HepG2 (cell line): Measurements from ENCODE around the gene TMEM139. TPM values are rescaled to one million over a fixed set of nuclear protein-coding genes. Genes with fewer than 3 reads are reported as not detected.

Experiments
- ATAC-seq: fragments of 200-7000 bp; cut with Tn5 transposase; 3 replicates; pipeline ENCODE4 v1.9.1; 2020; ENCODE audit warnings: mild to moderate bottlenecking, moderate library complexity
- BruUV-seq: library from RNA; stranded (reverse); fragments of 400-500 nt; replicated peaks from 2 replicates; lab custom pipeline; 2021; lab: Mats Ljungman, UMichigan
- CTCF ChIA-PET: fragments of 300-600 bp; formaldehyde crosslinking; extraction: SDS; loops from one replicate; lab custom pipeline; 2021; ENCODE audit warnings: low total read pairs, inconsistent platforms, low intra/inter-chr PET ratio; lab: Yijun Ruan, JAX
- POLR2A ChIA-PET: fragments of 350-600 bp; sonication (Branson Sonifier 250); formaldehyde crosslinking; loops from one replicate; lab custom pipeline; 2020; ENCODE audit warnings: antibody characterized with exemption, inconsistent platforms; lab: Yijun Ruan, JAX
- DNase-seq: peaks from one replicate; pipeline ENCODE4 v3.0.0-alpha.2; 2015; ENCODE audit warnings: low spot score
- FAIRE-seq: peaks from 3 replicates; lab custom pipeline; 2011; peaks lifted over from hg19 to GRCh38; lab: Jason Lieb, UNC
- H2AFZ ChIP-seq: one replicate; pipeline ENCODE4 v1.6.1; 2011; ENCODE audit warnings: low read length, inconsistent platforms
- H3K27ac ChIP-seq: fragments of 300-600 bp; 3 replicates; pipeline ENCODE4 v1.8.0; 2011; ENCODE audit warnings: mixed run types, mild to moderate bottlenecking, mixed read lengths, low read length, inconsistent platforms; ENCODE audit not compliant: insufficient read depth; ENCODE audit errors: extremely low read length
- H3K27me3 ChIP-seq, 2 experiments: fragments of 200-600 bp in 1 of 2; 2 replicates in 1 of 2; 3 replicates in 1 of 2; pipeline versions ENCODE4 v1.6.0 to v1.8.0; 2011; ENCODE audit warnings: low read length in 2 of 2, mild to moderate bottlenecking in 2 of 2, moderate library complexity in 2 of 2, inconsistent platforms in 1 of 2; ENCODE audit not compliant: insufficient read depth in 2 of 2, control insufficient read depth in 1 of 2
- H3K36me3 ChIP-seq, 2 experiments: fragments of 200-600 bp in 1 of 2; replicated peaks in 1 of 2; 2 replicates in 1 of 2; 3 replicates in 1 of 2; pipeline versions ENCODE4 v1.5.1 to v1.8.0; 2011; ENCODE audit warnings: low read length in 2 of 2, inconsistent platforms in 1 of 2; ENCODE audit not compliant: insufficient read depth in 2 of 2, control insufficient read depth in 1 of 2
- H3K4me1 ChIP-seq: 2 replicates; pipeline ENCODE4 v1.5.1; 2012; ENCODE audit warnings: low read length, inconsistent platforms; ENCODE audit not compliant: insufficient read depth
- H3K4me2 ChIP-seq: 2 replicates; pipeline ENCODE4 v1.6.0; 2011; ENCODE audit warnings: low read depth, low read length, inconsistent platforms
- H3K4me3 ChIP-seq, 3 experiments: fragments of 200-600 bp in 1 of 3; sonication (generic), shearing (Covaris generic) in 1 of 3; replicated peaks in 1 of 3; 2 replicates each; pipeline ENCODE4 v1.5.1; 2011 to 2016; ENCODE audit warnings: low read length in 3 of 3, inconsistent platforms in 2 of 3, low read depth in 2 of 3, mild to moderate bottlenecking in 2 of 3, control low read depth in 1 of 3, mixed read lengths in 1 of 3; ENCODE audit not compliant: insufficient read depth in 1 of 3
- H3K79me2 ChIP-seq: one replicate; pipeline ENCODE4 v1.6.1; 2011; ENCODE audit warnings: low read length, inconsistent platforms; ENCODE audit not compliant: insufficient read depth
- H3K9ac ChIP-seq: 2 replicates; pipeline ENCODE4 v1.6.0; 2011; ENCODE audit warnings: mild to moderate bottlenecking, low read depth, low read length, inconsistent platforms; ENCODE audit not compliant: insufficient read depth
- H3K9me3 ChIP-seq: 2 replicates; pipeline ENCODE4 v1.5.1; 2012; ENCODE audit warnings: mild to moderate bottlenecking, low read length
- H4K20me1 ChIP-seq: 2 replicates; pipeline ENCODE4 v1.6.0; 2011; ENCODE audit warnings: inconsistent platforms, mild to moderate bottlenecking, low read length, moderate library complexity; ENCODE audit not compliant: insufficient read depth
- MYC ChIP-seq: sonication (generic); formaldehyde crosslinking; IDR thresholded peaks from 2 replicates; pipeline ENCODE4 v1.9.0; 2021; ENCODE audit warnings: missing genetic modification reagents, borderline replicate concordance
- NFE2L1 ChIP-seq: sonication (generic); formaldehyde crosslinking; IDR thresholded peaks from 2 replicates; pipeline ENCODE4 v1.4.0; 2020; ENCODE audit warnings: missing genetic modification reagents, mild to moderate bottlenecking, borderline replicate concordance
- SNRNP70 ChIP-seq: fragments of 200-400 bp; formaldehyde crosslinking; IDR thresholded peaks from 2 replicates; pipeline ENCODE4 v1.6.1; 2017; ENCODE audit warnings: mild to moderate bottlenecking, low read depth, low read length, moderate library complexity
- SRY ChIP-seq: sonication (generic); formaldehyde crosslinking; IDR thresholded peaks from 2 replicates; pipeline ENCODE4 v1.8.0; 2022; ENCODE audit warnings: mild to moderate bottlenecking, missing genetic modification reagents
- TBL1XR1 ChIP-seq: fragments of 150-350 bp; IDR thresholded peaks from 2 replicates; pipeline ENCODE4 v1.6.1; 2014; ENCODE audit warnings: borderline replicate concordance, low read length; ENCODE audit not compliant: partially characterized antibody
- TBP ChIP-seq: sonication (generic); formaldehyde crosslinking; IDR thresholded peaks from 2 replicates; pipeline ENCODE4 v1.5.0; 2020; ENCODE audit warnings: missing genetic modification reagents
- ZFP37 ChIP-seq: sonication (generic); formaldehyde crosslinking; IDR thresholded peaks from 2 replicates; pipeline ENCODE4 v1.4.0; 2020; ENCODE audit warnings: missing genetic modification reagents, borderline replicate concordance
- ZNF235 ChIP-seq: sonication (generic); formaldehyde crosslinking; IDR thresholded peaks from 2 replicates; pipeline ENCODE4 v1.8.1; 2023; ENCODE audit warnings: mild to moderate bottlenecking, missing genetic modification reagents, borderline replicate concordance
- ZNF557 ChIP-seq: sonication (generic); formaldehyde crosslinking; IDR thresholded peaks from 2 replicates; pipeline ENCODE4 v1.4.0; 2020; ENCODE audit warnings: missing genetic modification reagents
- ZNF607 ChIP-seq: sonication (generic); formaldehyde crosslinking; IDR thresholded peaks from 2 replicates; pipeline ENCODE4 v1.5.1; 2020; ENCODE audit warnings: missing genetic modification reagents, mild to moderate bottlenecking, borderline replicate concordance
- ZNF775 ChIP-seq: sonication (generic); formaldehyde crosslinking; IDR thresholded peaks from 2 replicates; pipeline ENCODE4 v1.4.0; 2020; ENCODE audit warnings: missing genetic modification reagents, mild to moderate bottlenecking, moderate library complexity, borderline replicate concordance
- ZNF788 ChIP-seq: sonication (generic); formaldehyde crosslinking; IDR thresholded peaks from 2 replicates; pipeline ENCODE4 v1.5.0; 2020; ENCODE audit warnings: mild to moderate bottlenecking, missing genetic modification reagents, borderline replicate concordance
- WGBS: methylation state at CpG from one replicate; pipeline ENCODE4 v1.1.6; 2017; ENCODE audit warnings: low lambda C conversion rate; 5-methylcytosine and 5-hydroxymethylcytosine counted together
- in situ Hi-C: cut with HindIII; loops from 2 replicates; pipeline ENCODE4 v1.10.0; 2017; ENCODE audit warnings: low pct_unique_long_range_greater_than_20kb; ENCODE audit not compliant: extremely low pct_ligation_motif_present
- intact Hi-C: fragments of 100-400 bp; cut with micrococcal nuclease; formaldehyde crosslinking; loops from one replicate; pipeline ENCODE4 v1.10.0; 2022; ENCODE audit not compliant: unreplicated experiment
- polyA plus RNA-seq, 8 experiments: library from polyadenylated mRNA; depleted of rRNA in 3 of 8; stranded (reverse) in 7 of 8; unstranded in 1 of 8; fragments of >200 nt; fragmentation: Illumina TruSeq in 4 of 8; extraction: Trizol in 4 of 8; gene quantifications; 2 replicates each; pipeline versions ENCODE4 v1.2.1 to v1.2.3, GENCODE V29; 2011 to 2016; ENCODE audit warnings: low read depth in 4 of 8, missing spikeins in 1 of 8, mixed read lengths in 1 of 8; ENCODE audit not compliant: insufficient read depth in 1 of 8
- total RNA-seq, 5 experiments: library from RNA; depleted of rRNA; stranded (reverse); fragments of >200 nt; fragmentation: Illumina TruSeq; extraction: Trizol; gene quantifications; 2 replicates each; pipeline ENCODE4 v1.2.3, GENCODE V29; 2016; ENCODE audit warnings: low read depth in 1 of 5
- TF ChIP-seq, protein P1 (sequence below): sonication (generic); formaldehyde crosslinking; IDR thresholded peaks from 2 replicates; pipeline ENCODE4 v1.5.1; 2020; ENCODE audit warnings: mild to moderate bottlenecking, missing genetic modification reagents, moderate library complexity
- TF ChIP-seq, protein P2 (sequence below): sonication (generic); formaldehyde crosslinking; IDR thresholded peaks from 2 replicates; pipeline ENCODE4 v1.8.0; 2022; ENCODE audit warnings: mild to moderate bottlenecking, missing genetic modification reagents
- TF ChIP-seq, protein P3 (sequence below): sonication (generic); formaldehyde crosslinking; IDR thresholded peaks from 2 replicates; pipeline ENCODE4 v1.5.1; 2020; ENCODE audit warnings: missing genetic modification reagents, mild to moderate bottlenecking, borderline replicate concordance
- TF ChIP-seq, protein P4 (sequence below): sonication (generic); formaldehyde crosslinking; IDR thresholded peaks from 2 replicates; pipeline ENCODE4 v1.8.1; 2023; ENCODE audit warnings: mild to moderate bottlenecking, missing genetic modification reagents

TMEM139 gene
- total and polyA plus RNA-seq, 2 of the 13 experiments (the other 11 are each of a cell fraction or from before 2014, with no cell fraction given): 7.9 to 14.0 TPM

DNA sequence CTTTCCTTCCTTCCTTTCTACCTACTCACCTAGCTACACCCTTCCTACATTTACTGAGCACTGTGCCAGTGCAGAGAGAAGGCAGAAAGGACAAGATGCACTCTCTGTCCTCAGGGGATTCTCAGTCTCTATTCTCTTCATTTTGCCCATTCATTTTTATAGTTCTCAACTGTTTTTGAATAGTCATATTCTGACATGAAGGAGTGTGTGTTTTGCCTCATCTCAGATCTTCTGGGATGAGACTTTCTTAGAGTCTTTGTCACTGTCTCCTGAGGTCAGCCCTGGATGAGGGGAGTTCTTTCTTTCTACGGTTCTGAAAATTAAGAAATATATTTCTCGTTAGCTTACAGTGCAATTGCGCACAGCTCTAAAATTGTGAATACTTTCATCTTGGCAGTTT, 52.5 kb downstream of the TMEM139 start:
- Histone ChIP-seq H3K27me3 (no peaks in the 10 kb centered on the region), H3K4me2 (no peak overlapping the region), H3K9me3 (no peaks in the 10 kb centered on the region), H3K4me3 (no peak overlapping the region), H3K36me3 (no peaks in the 10 kb centered on the region), H4K20me1 (no peaks in the 10 kb centered on the region), H3K79me2 (no peaks in the 10 kb centered on the region), H2AFZ (no peak overlapping the region), H3K9ac (no peak overlapping the region), H3K4me1 (no peaks in the 10 kb centered on the region), H3K27ac (no peak overlapping the region)
- CTCF ChIA-PET: no interaction called here
- intact Hi-C loops: no loop called here
- POLR2A ChIA-PET: no interaction called here
- BruUV-seq: no TSS peak
- ATAC-seq: no peak
- no peak for DNase-seq
- 65% methylated on average over 3 of the region's 3 CpGs for WGBS
- no peak for FAIRE-seq
- in situ Hi-C loops: no loop called here
- no peak for TF ChIP-seq SRY (CRISPR knock-in tag)
- TF ChIP-seq TBP (CRISPR knock-in tag): no peak
- no peak for TF ChIP-seq ZNF557
- TF ChIP-seq TBL1XR1: no peak
- TF ChIP-seq ZNF788 (CRISPR knock-in tag): no peak
- no peak for TF ChIP-seq ZFP37 (CRISPR knock-in tag)
- TF ChIP-seq, protein P1, sequence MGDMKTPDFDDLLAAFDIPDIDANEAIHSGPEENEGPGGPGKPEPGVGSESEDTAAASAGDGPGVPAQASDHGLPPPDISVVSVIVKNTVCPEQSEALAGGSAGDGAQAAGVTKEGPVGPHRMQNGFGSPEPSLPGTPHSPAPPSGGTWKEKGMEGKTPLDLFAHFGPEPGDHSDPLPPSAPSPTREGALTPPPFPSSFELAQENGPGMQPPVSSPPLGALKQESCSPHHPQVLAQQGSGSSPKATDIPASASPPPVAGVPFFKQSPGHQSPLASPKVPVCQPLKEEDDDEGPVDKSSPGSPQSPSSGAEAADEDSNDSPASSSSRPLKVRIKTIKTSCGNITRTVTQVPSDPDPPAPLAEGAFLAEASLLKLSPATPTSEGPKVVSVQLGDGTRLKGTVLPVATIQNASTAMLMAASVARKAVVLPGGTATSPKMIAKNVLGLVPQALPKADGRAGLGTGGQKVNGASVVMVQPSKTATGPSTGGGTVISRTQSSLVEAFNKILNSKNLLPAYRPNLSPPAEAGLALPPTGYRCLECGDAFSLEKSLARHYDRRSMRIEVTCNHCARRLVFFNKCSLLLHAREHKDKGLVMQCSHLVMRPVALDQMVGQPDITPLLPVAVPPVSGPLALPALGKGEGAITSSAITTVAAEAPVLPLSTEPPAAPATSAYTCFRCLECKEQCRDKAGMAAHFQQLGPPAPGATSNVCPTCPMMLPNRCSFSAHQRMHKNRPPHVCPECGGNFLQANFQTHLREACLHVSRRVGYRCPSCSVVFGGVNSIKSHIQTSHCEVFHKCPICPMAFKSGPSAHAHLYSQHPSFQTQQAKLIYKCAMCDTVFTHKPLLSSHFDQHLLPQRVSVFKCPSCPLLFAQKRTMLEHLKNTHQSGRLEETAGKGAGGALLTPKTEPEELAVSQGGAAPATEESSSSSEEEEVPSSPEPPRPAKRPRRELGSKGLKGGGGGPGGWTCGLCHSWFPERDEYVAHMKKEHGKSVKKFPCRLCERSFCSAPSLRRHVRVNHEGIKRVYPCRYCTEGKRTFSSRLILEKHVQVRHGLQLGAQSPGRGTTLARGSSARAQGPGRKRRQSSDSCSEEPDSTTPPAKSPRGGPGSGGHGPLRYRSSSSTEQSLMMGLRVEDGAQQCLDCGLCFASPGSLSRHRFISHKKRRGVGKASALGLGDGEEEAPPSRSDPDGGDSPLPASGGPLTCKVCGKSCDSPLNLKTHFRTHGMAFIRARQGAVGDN (CRISPR knock-in tag): no peak
- TF ChIP-seq, protein P2, sequence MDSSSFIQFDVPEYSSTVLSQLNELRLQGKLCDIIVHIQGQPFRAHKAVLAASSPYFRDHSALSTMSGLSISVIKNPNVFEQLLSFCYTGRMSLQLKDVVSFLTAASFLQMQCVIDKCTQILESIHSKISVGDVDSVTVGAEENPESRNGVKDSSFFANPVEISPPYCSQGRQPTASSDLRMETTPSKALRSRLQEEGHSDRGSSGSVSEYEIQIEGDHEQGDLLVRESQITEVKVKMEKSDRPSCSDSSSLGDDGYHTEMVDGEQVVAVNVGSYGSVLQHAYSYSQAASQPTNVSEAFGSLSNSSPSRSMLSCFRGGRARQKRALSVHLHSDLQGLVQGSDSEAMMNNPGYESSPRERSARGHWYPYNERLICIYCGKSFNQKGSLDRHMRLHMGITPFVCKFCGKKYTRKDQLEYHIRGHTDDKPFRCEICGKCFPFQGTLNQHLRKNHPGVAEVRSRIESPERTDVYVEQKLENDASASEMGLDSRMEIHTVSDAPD: no peak
- TF ChIP-seq, protein P3, sequence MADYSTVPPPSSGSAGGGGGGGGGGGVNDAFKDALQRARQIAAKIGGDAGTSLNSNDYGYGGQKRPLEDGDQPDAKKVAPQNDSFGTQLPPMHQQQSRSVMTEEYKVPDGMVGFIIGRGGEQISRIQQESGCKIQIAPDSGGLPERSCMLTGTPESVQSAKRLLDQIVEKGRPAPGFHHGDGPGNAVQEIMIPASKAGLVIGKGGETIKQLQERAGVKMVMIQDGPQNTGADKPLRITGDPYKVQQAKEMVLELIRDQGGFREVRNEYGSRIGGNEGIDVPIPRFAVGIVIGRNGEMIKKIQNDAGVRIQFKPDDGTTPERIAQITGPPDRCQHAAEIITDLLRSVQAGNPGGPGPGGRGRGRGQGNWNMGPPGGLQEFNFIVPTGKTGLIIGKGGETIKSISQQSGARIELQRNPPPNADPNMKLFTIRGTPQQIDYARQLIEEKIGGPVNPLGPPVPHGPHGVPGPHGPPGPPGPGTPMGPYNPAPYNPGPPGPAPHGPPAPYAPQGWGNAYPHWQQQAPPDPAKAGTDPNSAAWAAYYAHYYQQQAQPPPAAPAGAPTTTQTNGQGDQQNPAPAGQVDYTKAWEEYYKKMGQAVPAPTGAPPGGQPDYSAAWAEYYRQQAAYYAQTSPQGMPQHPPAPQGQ: no peak
- TF ChIP-seq NFE2L1 (CRISPR knock-in tag): no peak
- TF ChIP-seq ZNF235 (CRISPR knock-in tag): no peak
- TF ChIP-seq MYC (CRISPR knock-in tag): no peak
- no peak for TF ChIP-seq ZNF607 (CRISPR knock-in tag)
- TF ChIP-seq, protein P4, sequence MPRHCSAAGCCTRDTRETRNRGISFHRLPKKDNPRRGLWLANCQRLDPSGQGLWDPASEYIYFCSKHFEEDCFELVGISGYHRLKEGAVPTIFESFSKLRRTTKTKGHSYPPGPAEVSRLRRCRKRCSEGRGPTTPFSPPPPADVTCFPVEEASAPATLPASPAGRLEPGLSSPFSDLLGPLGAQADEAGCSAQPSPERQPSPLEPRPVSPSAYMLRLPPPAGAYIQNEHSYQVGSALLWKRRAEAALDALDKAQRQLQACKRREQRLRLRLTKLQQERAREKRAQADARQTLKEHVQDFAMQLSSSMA (CRISPR knock-in tag): no peak
- TF ChIP-seq ZNF775 (CRISPR knock-in tag): no peak
- no peak for TF ChIP-seq SNRNP70
